GM18873 (cell line): Measurements from ENCODE around the gene ADM5.
"Not testable (repeated sequence)": the region's sequence is repeated elsewhere in the genome, so short reads cannot be mapped to it uniquely, and the experiment has no call there.

Source experiments
- ATAC-seq: cut with Tn5 transposase; IDR thresholded peaks from one replicate; pipeline ENCODE4 v1.9.1; 2021; ENCODE audit warnings: mild to moderate bottlenecking, moderate library complexity, moderate number of reproducible peaks; ENCODE audit not compliant: unreplicated experiment, low FRiP score

Gene ADM5

GRCh38 chr19:49696115-49696514 lies 6.7 kb downstream of the ADM5 start:
- ATAC-seq, result no peak

GRCh38 chr19:49696865-49697264 lies 7.5 kb downstream of the ADM5 start:
- ATAC-seq, result no peak

- no peak for ATAC-seq
Observed at GRCh38 chr19:49699364-49699763, 10.0 kb downstream of the ADM5 start.

- ATAC-seq, result no peak
Observed at GRCh38 chr19:49700563-49700962, 11.2 kb downstream of the ADM5 start.

- ATAC-seq, result no peak
Observed at GRCh38 chr19:49701271-49701786, 11.9 kb downstream of the ADM5 start.

- no peak for ATAC-seq
Observed at GRCh38 chr19:49704888-49705642, 15.7 kb downstream of the ADM5 start.

- no peak for ATAC-seq
Observed at GRCh38 chr19:49705919-49706318, 16.5 kb downstream of the ADM5 start.

GRCh38 chr19:49710372-49710951 lies 21.1 kb downstream of the ADM5 start:
- ATAC-seq, result no peak

GRCh38 chr19:49712397-49712859 lies 23.0 kb downstream of the ADM5 start:
- ATAC-seq, result no peak

- no peak for ATAC-seq
Observed at GRCh38 chr19:49713236-49713845, 23.9 kb downstream of the ADM5 start.

- ATAC-seq, result no peak
Observed at GRCh38 chr19:49716154-49716553, 26.8 kb downstream of the ADM5 start.

GRCh38 chr19:49718511-49718910 lies 29.1 kb downstream of the ADM5 start:
- no peak for ATAC-seq

GRCh38 chr19:49718991-49719390 lies 29.6 kb downstream of the ADM5 start:
- no peak for ATAC-seq

- not testable (repeated sequence) for ATAC-seq
Observed at GRCh38 chr19:49719420-49719819, 30.0 kb downstream of the ADM5 start.

GRCh38 chr19:49727217-49728030 lies 38.0 kb downstream of the ADM5 start:
- no peak for ATAC-seq

- no peak for ATAC-seq
Observed at GRCh38 chr19:49730166-49730565, 40.8 kb downstream of the ADM5 start.

GRCh38 chr19:49738268-49738667 lies 48.9 kb downstream of the ADM5 start:
- no peak for ATAC-seq

- no peak for ATAC-seq
Observed at GRCh38 chr19:49739098-49739497, 49.7 kb downstream of the ADM5 start.

GRCh38 chr19:49739933-49740332 lies 50.5 kb downstream of the ADM5 start:
- ATAC-seq, result no peak
